C4-2B (cell line): ENCODE data around the gene NLE1.

ENCODE experiments used
- ZFX ChIP-seq: fragments of 450-650 bp; IDR thresholded peaks from 2 replicates; pipeline ENCODE4 v1.6.1; 2017
- TF ChIP-seq, protein P1 (sequence below): fragments of 450-650 bp; conservative IDR thresholded peaks from 2 replicates; pipeline ENCODE4 v1.5.1; 2017; ENCODE audit warnings: mild to moderate bottlenecking

GRCh38 chr17:35142467-35142796 lies 329 bp upstream of the NLE1 start:
- TF ChIP-seq, protein P1, sequence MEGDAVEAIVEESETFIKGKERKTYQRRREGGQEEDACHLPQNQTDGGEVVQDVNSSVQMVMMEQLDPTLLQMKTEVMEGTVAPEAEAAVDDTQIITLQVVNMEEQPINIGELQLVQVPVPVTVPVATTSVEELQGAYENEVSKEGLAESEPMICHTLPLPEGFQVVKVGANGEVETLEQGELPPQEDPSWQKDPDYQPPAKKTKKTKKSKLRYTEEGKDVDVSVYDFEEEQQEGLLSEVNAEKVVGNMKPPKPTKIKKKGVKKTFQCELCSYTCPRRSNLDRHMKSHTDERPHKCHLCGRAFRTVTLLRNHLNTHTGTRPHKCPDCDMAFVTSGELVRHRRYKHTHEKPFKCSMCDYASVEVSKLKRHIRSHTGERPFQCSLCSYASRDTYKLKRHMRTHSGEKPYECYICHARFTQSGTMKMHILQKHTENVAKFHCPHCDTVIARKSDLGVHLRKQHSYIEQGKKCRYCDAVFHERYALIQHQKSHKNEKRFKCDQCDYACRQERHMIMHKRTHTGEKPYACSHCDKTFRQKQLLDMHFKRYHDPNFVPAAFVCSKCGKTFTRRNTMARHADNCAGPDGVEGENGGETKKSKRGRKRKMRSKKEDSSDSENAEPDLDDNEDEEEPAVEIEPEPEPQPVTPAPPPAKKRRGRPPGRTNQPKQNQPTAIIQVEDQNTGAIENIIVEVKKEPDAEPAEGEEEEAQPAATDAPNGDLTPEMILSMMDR, result peak; percentile 73; the same call in 1 of the 2 replicates
- no peak for TF ChIP-seq ZFX
